Cardiac muscle cell (in vitro differentiated cells and primary cell): Measurements from ENCODE around the gene SURF4. TPM values are rescaled to one million over a fixed set of nuclear protein-coding genes. Genes with fewer than 3 reads are reported as not detected.
"Not testable (repeated sequence)": the region's sequence is repeated elsewhere in the genome, so short reads cannot be mapped to it uniquely, and the experiment has no call there.

Experiments used
- DNase-seq, 2 donors: peaks; one replicate each; pipeline versions ENCODE4 v3.0.0 to v3.0.0-alpha.2; 2010 to 2017; ENCODE audit warnings: low read depth in 1 of 2, low spot score in 1 of 2
- H3K27ac ChIP-seq: fragments of 200-600 bp; sonication (generic); 2 replicates; pipeline ENCODE4 v1.5.1; 2016
- H3K27me3 ChIP-seq: fragments of 200-600 bp; sonication (generic); 2 replicates; pipeline ENCODE4 v1.6.0; 2016; ENCODE audit warnings: control low read depth
- H3K36me3 ChIP-seq: fragments of 200-600 bp; sonication (generic); 2 replicates; pipeline ENCODE4 v1.5.1; 2016; ENCODE audit warnings: control low read depth
- H3K4me1 ChIP-seq: fragments of 200-600 bp; sonication (generic); 2 replicates; pipeline ENCODE4 v1.8.1; 2017; ENCODE audit warnings: low read depth, mild to moderate bottlenecking, mixed run types
- H3K4me3 ChIP-seq: fragments of 200-600 bp; sonication (generic); 2 replicates; pipeline ENCODE4 v1.5.1; 2016; ENCODE audit warnings: mild to moderate bottlenecking
- H3K9me3 ChIP-seq: fragments of 200-600 bp; sonication (generic); 2 replicates; pipeline ENCODE4 v1.5.1; 2017; ENCODE audit warnings: low read depth, mild to moderate bottlenecking, control low read depth
- CTCF ChIP-seq: IDR thresholded peaks from 2 replicates; pipeline ENCODE4 v1.5.1; 2012; ENCODE audit warnings: low read depth, mild to moderate bottlenecking, low read length
- polyA plus RNA-seq: library from polyadenylated mRNA; unstranded; fragments of >200 nt; fragmentation: Nextera tagmentation; extraction: Ambion mirVana; gene quantifications from 2 replicates; pipeline ENCODE4 v1.2.1, GENCODE V29; 2016
- total RNA-seq: library from RNA; depleted of rRNA; stranded (reverse); fragments of >200 nt; gene quantifications from 2 replicates; pipeline ENCODE4 v1.2.3, GENCODE V29; 2016

Gene SURF4
- total and polyA plus RNA-seq, 2 experiments from 2014 or later, result 121 to 200 TPM

DNA sequence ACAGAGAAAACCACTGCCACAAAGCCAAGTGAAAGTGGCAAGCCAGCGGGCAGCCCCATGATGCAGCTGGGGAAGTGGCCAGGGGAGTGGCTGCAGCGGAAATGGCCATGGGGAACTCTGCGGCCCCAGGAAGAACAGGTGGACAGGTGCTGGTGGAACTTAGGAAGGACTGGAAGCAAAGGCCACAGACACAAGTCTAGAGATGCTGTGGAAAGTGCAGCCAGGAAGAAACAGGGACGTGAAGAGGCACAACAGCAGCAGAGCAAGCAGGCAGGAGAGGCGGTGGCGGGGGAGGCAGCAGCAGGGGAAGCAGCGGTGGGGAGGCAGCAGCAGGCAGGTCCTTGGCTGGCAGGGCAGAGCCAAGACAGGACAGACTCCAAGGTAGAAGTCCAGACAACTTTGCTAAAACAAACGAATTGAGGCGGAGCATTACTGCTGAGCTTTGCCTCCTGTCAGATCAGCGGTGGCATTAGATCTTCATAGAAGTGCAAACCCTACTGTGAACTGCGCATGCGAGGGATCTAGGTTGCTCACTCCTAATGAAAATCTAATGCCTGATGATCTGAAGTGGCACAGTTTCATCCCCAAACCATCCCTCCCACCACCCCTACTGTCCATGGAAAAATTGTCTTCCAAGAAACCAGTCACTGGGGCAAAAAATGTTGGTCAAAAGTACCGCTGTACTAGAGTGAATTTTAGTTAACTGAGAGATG is 51.7 kb downstream of the SURF4 start:
- Histone ChIP-seq H3K27me3 (no peaks in the 10 kb centered on the region), H3K4me1 (no peaks in the 10 kb centered on the region), H3K36me3 (no peaks in the 10 kb centered on the region), H3K4me3 (no peak overlapping the region), H3K9me3 (no peaks in the 10 kb centered on the region), H3K27ac (no peak overlapping the region)
- no peak for TF ChIP-seq CTCF
- DNase-seq, result no peak

GRCh38 chr9:133323211-133323610 is 52.6 kb downstream of the SURF4 start:
- no peak for TF ChIP-seq CTCF
- no peaks in the 10 kb centered on the region for H3K4me1 ChIP-seq
- H3K4me3 ChIP-seq, result no peak overlapping the region
- H3K36me3 ChIP-seq, result no peaks in the 10 kb centered on the region
- H3K27ac ChIP-seq, result no peak overlapping the region
- H3K27me3 ChIP-seq, result no peaks in the 10 kb centered on the region
- no peaks in the 10 kb centered on the region for H3K9me3 ChIP-seq
- DNase-seq, result no peak

DNA sequence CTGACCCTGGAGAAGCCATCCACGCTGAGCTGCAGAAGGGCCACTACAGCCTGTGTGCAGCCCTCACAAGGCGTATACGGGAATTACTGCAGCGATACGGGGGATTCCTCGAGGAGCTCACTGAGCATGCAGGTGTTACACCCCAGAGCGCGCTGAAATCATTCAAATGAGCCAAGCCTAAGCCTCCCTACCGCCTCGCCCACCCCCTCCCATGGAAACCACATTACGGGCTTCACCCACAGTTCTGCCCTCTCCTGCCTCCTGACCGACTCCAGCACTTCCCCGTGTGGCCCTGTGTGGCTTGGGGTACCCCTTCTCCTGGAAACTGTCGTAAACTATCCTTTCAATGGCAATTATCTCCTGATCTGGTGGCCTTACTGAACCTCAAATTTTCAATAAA is 53.2 kb downstream of the SURF4 start:
- H3K4me3 ChIP-seq, result no peak overlapping the region
- no peaks in the 10 kb centered on the region for H3K27me3 ChIP-seq
- H3K9me3 ChIP-seq, result no peaks in the 10 kb centered on the region
- TF ChIP-seq CTCF, result no peak
- DNase-seq, result no peak
- H3K27ac ChIP-seq, result no peak overlapping the region
- no peaks in the 10 kb centered on the region for H3K36me3 ChIP-seq
- no peaks in the 10 kb centered on the region for H3K4me1 ChIP-seq

DNA sequence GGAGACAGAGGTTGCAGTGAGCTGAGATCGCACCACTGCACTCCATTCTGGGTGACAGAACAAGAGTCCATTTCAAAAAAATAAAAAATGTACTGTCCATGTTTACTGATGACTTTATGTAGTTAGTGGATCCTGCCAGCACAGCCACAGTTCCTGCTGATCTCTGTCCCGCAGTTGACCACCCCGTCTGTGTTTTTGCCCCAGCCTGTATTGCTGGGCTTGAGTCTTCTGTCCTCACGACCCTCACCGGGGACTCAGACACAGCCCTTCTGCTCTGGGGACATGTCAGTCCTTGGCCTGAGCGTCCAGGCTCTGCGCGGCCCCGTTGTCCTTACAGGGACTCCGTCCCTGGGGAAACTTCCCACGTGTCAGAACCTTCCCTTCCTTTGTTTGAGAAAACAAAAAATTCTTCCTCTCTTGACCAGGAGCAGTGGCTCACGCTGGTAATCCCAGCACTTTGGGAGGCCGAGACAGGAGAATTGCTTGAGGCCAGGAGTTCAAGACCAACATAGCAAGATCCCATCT is 54.4 kb downstream of the SURF4 start:
- Histone ChIP-seq H3K4me1 (no peaks in the 10 kb centered on the region), H3K36me3 (no peaks in the 10 kb centered on the region), H3K4me3 (no peak overlapping the region), H3K27ac (no peak overlapping the region), H3K9me3 (no peaks in the 10 kb centered on the region), H3K27me3 (no peaks in the 10 kb centered on the region)
- DNase-seq, result no peak
- TF ChIP-seq CTCF, result no peak

DNA sequence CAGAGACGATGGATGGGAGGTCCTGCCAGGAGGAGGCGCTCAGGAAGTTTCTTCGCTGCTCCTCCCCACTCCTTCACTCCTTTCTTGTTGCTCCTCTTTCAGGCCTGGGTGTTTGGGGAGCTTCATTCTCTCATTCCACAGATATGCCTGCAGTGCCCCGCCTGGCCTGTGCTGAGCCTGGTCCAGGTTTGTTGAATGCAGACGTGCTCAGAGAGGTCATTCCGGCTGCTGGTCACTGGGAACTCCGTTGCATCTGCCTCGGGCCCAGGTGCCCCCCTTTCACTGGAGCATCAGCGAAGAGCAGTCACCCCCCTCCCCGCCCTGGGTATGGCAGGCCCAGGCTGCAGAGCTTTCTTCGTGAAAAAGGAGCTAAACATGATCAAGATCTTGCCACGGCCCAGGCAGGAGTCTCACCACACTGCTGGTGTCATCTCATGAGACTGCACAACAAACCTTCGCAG is 55.4 kb downstream of the SURF4 start:
- Histone ChIP-seq H3K27me3 (no peaks in the 10 kb centered on the region), H3K36me3 (no peaks in the 10 kb centered on the region), H3K9me3 (no peaks in the 10 kb centered on the region), H3K4me1 (no peaks in the 10 kb centered on the region), H3K4me3 (no peak overlapping the region), H3K27ac (no peak overlapping the region)
- no peak for DNase-seq
- TF ChIP-seq CTCF, result no peak

GRCh38 chr9:133317551-133317950 is 58.3 kb downstream of the SURF4 start:
- not testable (repeated sequence) for H3K36me3 ChIP-seq, H3K4me3 ChIP-seq, DNase-seq, H3K27ac ChIP-seq, H3K4me1 ChIP-seq, H3K27me3 ChIP-seq, H3K9me3 ChIP-seq
